GM21737 (cell line): ENCODE measurements around the gene EXOC3L1.

ENCODE experiments used
- ATAC-seq: cut with Tn5 transposase; IDR thresholded peaks from one replicate; pipeline ENCODE4 v1.9.1; 2021; ENCODE audit warnings: mild to moderate bottlenecking, moderate library complexity; ENCODE audit not compliant: unreplicated experiment

EXOC3L1 gene

DNA sequence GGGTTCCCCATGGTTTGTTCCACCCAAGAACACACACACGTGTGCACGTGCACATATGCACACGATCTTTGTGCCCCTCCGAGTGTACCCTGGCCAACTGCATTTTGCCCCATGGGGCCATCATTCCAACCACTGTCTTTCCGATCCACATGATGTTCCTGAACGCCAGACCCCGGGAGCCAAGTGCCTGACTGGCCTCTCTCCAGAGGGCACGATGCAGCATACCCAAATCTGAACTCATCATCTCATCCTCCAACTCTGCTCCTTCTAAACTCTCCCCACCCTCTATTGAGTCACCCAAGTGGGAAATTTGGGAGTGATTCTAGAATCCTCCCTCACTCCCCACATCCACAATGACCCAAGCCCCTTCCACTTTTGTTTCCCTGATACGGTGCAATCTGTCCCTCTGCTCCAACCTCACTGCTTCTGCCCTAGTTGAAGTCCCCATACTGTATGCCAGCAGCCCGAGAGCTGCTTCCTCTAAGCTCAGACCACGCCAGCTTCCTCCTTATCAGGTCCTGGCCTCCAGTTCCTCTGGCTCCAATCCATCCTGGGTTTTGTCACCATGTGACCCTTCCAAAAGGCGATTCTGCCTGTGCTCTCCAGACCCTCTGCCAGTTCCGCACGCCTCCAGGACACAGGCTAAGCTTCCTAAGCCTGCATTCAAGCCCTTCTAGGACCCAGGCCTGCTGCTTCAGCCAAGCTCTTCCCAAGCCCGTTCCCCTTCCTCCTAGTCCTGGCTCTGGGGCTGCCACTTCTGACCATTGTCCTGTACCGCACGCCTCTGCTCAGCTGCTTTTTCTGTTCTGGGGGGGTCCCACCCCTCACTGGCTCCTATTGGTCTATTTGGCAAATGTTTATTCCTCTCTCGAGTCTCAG is 26.9 kb upstream of the EXOC3L1 start:
- no peak for ATAC-seq

DNA sequence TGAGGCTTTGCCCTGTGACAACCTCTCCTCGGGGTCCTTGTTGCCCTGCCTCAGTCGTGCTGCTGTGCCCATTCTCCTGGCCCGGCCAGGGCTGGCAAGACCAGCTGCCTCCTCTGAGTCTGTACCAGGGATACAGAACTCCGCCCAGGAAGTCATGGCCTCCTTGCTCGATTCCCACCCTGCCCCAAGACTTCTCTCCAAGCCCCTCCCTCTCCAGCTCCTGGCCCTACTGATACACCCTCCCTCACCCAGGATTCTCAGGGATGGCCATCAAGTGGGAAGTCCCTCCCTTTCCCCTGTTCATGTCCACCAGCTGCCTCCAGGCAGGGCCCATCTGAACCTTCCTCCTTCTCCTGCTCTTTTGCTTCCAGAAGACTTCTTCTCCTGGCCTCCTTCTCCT is 25.8 kb upstream of the EXOC3L1 start:
- ATAC-seq, result no peak

- ATAC-seq, result no peak
Measured at GRCh38 chr16:67213197-67214019, 23.5 kb upstream of the EXOC3L1 start.

DNA sequence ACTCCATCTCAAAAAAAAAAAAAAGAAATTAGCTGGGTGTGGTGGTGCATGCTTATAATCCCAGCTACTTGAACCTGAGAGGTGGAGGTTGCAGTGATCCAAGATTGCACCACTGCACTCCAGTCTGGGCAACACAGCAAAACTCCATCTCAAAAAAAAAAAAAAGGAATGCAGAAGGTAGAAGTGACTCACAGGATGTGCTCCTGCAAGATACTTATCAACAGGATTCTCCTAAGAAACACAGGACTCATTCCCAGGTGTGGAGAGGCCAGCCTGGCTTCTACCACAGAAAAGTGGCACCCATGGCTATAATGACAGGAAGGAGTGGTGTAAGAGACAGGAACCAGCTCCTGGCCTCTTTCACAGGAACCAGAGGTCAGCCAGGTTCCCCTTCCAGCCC is 22.8 kb upstream of the EXOC3L1 start:
- ATAC-seq, result no peak

- no peak for ATAC-seq
Measured at GRCh38 chr16:67211674-67212073, 21.7 kb upstream of the EXOC3L1 start.

DNA sequence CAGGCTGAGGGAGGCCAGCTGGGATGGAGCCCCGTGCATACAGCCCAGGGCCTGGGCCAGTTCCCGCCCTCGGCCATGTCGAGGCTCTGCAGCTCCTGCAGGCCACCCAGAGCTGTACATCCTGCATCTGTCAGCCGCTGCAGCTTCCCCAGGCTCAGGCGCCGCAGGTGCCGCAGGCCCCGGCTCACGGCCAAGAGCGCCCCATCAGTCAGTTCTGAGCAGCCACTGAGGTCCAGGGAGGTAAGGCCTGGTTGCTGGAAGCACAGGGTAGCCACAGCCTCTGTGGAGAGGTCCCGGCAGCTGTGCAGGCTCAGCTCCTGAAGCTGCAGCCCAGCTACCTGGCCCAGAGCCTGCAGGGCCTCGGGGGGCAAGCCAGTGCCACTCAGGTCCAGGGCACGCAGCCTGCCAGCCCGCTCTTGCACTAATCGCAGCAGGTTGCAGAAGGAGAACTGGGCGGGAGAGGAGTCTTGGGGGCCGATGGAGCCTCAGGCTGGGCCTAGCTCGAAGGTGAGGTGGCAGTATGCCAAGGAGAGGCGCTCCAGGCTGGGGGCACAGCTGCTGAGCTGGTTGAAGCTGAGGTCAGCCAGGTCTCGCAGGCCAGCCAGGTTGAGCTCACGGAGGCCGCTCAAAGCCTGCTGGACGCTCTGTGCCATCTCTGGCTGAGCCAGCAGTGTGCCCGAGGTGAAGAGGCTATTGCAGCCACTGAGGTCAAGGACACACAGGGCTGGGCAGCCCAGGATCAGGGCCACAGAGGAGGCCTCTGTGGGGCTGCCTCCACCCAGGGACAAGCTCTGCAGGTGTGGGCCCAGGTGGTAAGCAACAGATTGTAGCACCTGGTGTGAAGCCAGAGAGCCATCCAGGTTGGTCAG is 20.4 kb upstream of the EXOC3L1 start:
- no peak for ATAC-seq

DNA sequence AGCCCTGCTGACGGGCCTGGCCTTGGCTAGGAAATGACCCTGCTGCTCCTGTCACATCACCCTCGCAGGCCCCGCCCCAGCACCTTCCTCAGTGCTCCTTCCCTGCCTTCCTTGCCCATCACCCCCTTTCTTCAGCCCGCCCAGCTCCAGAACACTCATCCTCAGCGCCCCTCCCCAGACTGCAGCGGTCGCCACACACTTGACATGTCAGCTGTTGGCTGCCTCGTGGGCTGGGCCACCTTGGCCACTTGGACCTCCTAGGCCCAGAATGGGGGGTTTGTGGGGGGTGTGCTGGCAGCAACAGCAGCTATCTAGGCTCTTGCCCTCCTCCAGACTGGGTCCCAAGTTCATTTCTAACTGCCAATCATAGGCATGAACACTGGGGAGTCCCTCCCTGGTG is 19.6 kb upstream of the EXOC3L1 start:
- ATAC-seq, result no peak

DNA sequence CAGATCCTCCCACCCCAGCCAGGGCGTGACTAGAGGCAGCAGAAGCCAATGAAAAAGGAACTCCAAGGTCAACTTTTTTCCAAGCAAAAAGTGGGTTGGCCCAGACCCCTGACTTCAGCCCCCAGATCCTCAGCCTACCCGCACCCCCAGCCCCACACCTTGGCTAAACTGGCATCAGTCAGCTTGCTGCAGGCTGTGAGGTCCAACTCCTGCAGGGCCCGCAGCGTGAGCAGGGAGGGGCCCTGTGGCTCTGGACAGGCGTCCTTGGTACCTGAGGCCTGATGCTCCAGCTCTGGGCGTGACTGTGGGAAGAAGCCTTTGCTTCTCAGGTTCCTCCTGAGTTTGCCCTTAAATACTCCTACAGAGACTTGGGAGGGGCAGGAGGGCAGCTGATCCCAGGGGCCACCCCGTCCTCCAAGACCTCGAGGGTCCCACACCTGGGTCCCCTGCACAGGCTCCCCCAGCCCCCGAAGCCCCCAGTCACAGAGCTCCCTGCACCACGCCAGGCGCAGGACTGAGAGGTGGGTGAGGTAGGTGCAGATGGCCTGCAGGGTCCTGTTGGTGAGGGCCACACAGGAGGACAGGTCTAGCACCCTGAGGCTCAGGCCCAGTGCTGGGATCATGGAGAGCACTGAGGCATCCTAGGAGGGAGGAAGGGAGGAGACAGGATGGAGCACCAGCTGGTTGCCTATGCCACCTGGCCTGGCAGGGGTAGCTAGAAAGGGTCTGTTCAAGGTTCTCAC is 18.4 kb upstream of the EXOC3L1 start:
- no peak for ATAC-seq

DNA sequence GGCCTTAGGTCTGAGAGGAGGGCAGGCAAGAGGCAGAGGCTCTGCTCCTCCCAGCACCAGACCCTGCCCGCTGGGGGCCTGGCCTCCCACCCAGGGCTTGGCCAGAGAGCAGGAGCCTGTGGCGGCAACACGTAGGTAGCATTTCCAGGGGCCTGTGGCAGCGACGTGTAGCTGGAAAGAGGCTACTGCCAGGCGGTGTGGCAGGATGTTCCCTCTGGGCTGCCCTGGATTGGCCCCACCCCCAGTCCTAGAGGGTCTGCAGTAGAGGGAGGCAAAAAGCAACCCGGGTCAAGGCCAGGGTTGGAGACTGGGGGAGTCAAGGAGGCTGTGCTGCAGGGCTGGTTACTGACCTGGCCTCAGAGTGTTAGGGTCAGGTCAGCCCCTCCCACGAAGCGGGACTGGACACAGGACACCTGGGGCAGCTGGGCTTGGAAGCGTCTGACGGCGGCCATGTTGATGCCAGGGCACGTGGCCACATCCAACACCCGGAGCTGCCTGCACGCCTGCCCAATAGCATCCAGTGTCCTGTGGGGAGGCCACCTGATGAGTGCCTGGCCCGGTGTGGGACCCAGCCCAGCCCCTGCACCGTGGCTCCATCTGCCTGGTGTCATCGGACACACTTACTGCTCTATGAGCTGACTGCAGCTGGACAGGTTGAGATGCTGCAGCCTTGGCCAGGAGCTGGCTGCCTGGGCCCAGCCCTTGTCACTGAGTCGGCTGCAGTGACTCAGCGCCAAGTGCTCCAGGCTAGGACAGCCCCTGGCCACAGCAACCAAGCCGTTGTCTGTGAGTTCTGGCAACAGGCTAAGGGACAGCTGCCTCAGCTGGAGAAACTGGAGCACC is 17.5 kb upstream of the EXOC3L1 start:
- ATAC-seq, result no peak

GRCh38 chr16:67206838-67207248 is 16.9 kb upstream of the EXOC3L1 start:
- no peak for ATAC-seq

DNA sequence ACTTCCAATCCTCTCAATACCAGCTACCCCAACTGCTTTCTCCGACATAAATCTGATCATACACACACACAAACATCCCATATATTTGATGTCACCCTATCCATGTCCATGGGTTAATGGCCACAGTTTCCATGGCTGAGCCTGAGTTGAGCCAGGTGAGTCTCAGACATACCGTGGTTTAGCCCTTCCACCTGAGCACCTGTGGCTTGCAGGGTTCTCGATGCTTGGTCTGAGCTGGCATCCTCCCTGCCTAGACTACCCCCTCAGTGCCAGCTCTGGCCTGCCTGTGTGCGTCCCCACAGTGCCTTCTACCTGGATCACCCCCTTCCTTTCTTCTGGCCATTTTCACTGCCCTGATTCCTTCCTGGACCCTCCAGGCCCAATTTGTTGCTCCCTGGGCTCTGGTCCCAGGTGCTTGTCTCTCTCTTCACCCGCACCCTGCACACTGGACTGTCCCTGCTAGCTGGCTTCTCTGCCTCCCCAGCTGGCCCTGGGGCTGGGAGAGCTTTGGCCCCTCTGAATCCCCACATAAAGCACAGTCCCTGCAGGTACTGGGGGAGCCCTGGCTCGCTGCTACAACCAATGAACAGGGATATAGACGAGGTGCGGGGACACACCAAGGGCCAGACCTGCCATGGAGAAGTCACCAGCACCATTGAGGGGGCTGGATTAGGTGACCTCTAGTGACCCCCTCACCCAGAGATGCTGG is 16.3 kb upstream of the EXOC3L1 start:
- ATAC-seq, result no peak

DNA sequence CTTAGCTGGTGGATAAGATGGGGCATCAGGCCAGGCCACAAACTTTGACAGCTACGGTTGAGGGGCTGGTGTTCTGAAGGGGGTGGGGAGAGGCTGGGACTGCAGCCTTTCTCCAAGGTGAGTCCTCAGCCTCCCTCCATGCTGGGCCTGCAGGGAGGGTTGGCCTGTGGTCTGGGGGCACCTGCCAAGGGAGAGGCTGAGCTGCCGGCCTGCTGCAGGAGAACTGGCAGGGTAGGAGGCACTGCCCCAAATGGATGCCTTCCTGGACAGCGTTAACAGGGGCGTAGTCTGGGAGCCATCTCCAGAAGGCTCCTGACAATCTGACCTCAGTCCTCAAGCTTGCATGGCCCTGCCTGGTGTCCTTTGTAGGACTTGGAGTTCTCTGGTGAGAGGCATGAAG is 14.1 kb upstream of the EXOC3L1 start:
- ATAC-seq, result no peak

DNA sequence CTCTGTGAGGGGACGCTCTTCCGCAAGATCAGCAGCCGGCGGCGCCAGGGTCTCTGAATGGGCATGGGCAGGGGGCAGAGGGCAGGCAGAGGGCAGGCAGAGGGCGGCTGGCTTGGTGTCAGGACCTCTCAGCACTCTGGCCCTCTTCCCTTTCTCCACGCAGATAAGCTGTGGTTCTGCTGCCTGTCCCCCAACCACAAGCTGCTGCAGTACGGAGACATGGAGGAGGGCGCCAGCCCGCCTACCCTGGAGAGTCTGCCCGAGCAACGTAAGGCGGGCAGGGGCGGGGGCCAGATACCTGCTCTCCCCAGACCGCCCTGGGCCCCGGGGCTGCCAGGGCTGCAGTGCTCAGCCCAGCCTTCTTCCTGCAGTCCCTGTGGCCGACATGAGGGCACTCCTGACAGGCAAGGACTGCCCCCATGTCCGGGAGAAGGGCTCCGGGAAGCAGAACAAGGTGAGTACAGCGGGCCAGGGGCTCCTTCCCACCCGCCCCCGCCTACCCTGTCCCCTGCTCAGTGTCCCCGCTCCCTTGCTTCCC is 13.1 kb upstream of the EXOC3L1 start:
- no peak for ATAC-seq

DNA sequence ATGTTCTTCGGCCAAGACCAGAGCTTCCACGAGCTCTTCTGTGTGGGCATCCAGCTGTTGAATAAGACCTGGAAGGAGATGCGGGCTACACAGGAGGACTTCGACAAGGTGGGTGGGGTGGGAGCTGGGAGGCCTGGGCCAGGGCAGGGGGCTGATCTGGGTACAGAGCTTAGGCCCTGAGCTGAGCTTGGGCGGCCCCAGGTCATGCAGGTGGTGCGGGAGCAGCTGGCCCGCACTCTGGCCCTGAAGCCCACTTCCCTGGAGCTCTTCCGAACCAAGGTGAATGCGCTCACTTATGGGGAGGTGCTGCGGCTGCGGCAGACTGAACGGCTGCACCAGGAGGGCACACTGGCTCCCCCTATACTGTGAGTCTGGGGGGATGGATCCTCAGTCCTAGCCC is 12.5 kb upstream of the EXOC3L1 start:
- ATAC-seq, result no peak

GRCh38 chr16:67201411-67202345 is 11.7 kb upstream of the EXOC3L1 start:
- ATAC-seq, result no peak

GRCh38 chr16:67200491-67200890 is 10.6 kb upstream of the EXOC3L1 start:
- no peak for ATAC-seq

DNA sequence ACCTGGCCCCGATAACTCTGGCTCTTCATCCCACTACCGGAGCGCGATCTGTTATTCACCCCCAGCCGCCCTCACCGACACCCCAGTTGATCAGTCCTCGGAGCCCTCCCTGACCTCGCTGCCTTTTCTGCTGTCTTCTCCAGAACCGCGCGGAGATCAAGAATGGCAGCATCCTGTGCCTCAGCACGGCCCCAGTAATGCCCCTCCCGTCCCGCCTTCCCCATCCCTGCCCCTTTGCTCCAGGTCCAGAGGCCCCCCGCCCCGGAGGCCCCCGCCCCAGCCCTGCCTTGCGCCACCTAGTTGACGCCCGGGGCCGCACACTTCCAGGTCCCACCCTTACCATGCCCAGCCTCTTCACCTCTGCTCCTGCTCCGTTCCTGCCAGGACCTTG is 9.9 kb upstream of the EXOC3L1 start:
- ATAC-seq, result no peak
